GM23338 (cell line): ENCODE data around the gene POU3F1.

ENCODE experiments used
- EZH2 ChIP-seq: fragments of 200-600 bp; sonication (generic); IDR thresholded peaks from one replicate; pipeline ENCODE4 v1.8.0; 2017; ENCODE audit warnings: antibody characterized with exemption, mild to moderate bottlenecking, low read depth; ENCODE audit not compliant: unreplicated experiment
- NANOG ChIP-seq: IDR thresholded peaks from 2 replicates; pipeline ENCODE4 v1.6.1; 2016; ENCODE audit warnings: antibody characterized with exemption, borderline replicate concordance
- ZNF114 ChIP-seq: fragments of 250-450 bp; sonication (Bioruptor Pico); IDR thresholded peaks from 2 replicates; pipeline ENCODE4 v1.5.0; 2020; ENCODE audit warnings: mild to moderate bottlenecking, moderate library complexity
- TF ChIP-seq, protein P1 (sequence below), 2 experiments: fragments of 200-600 bp in 1 of 2; sonication (generic) in 1 of 2; conservative IDR thresholded peaks; 2 replicates each; pipeline versions ENCODE4 v1.5.1 to v1.6.1; 2016 to 2017; ENCODE audit warnings: antibody characterized with exemption in 2 of 2, low read depth in 2 of 2, mild to moderate bottlenecking in 2 of 2, moderate library complexity in 1 of 2

DNA sequence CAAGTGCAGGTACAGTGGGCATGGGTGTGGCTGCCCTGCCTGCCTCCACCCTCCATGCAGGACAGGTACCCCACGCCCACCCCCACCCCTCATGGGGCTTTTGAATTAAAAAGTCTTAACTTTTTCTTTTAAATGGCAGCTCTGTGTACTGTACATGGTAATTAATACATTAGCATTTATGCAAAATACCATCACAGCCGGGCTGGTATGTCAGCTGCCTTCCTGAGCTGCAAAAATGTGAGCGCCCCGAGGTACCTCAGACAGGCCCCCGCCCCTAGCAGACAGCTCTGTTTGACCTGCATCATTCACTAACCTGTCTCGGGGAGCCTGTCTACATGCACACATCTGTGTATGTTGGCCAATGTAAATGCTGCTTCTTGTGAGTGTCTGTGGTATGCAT is 42.2 kb upstream of the POU3F1 start:
- TF ChIP-seq, protein P1, sequence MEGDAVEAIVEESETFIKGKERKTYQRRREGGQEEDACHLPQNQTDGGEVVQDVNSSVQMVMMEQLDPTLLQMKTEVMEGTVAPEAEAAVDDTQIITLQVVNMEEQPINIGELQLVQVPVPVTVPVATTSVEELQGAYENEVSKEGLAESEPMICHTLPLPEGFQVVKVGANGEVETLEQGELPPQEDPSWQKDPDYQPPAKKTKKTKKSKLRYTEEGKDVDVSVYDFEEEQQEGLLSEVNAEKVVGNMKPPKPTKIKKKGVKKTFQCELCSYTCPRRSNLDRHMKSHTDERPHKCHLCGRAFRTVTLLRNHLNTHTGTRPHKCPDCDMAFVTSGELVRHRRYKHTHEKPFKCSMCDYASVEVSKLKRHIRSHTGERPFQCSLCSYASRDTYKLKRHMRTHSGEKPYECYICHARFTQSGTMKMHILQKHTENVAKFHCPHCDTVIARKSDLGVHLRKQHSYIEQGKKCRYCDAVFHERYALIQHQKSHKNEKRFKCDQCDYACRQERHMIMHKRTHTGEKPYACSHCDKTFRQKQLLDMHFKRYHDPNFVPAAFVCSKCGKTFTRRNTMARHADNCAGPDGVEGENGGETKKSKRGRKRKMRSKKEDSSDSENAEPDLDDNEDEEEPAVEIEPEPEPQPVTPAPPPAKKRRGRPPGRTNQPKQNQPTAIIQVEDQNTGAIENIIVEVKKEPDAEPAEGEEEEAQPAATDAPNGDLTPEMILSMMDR (conservative IDR thresholded peaks at IDR 0.05; ENCODE audit: low read depth in 2 of 2): no peak
- TF ChIP-seq NANOG (no peak), EZH2 (no peak), ZNF114 (CRISPR knock-in tag) (no peak)
